ENCODE results near the gene AMOT. TPM values are rescaled to one million over a fixed set of nuclear protein-coding genes. Genes with fewer than 3 reads are reported as not detected.

AMOT gene
- total and polyA plus RNA-seq, 2 donors: 8.8 to 29.2 TPM

- no peak overlapping the region for H3K27ac ChIP-seq (ENCODE audit: low read depth)
- no peaks in the 10 kb centered on the region for H3K36me3 ChIP-seq (ENCODE audit: insufficient read depth)
- no peak overlapping the region for H3K4me3 ChIP-seq (ENCODE audit: low read depth, low read length)
- 59% methylated on average over 3 of the region's 3 CpGs for WGBS
- no peaks in the 10 kb centered on the region for H3K4me1 ChIP-seq (ENCODE audit: insufficient read depth)
- no peak for DNase-seq (ENCODE audit: extremely low spot score)
Measured at GRCh38 chrX:112769034-112769433, 71.6 kb downstream of the AMOT start.

- no peak for DNase-seq (ENCODE audit: extremely low spot score)
- no peak overlapping the region for H3K27ac ChIP-seq (ENCODE audit: low read depth)
- 95% methylated on average over 2 of the region's 2 CpGs for WGBS
- no peaks in the 10 kb centered on the region for H3K4me1 ChIP-seq (ENCODE audit: insufficient read depth)
- no peaks in the 10 kb centered on the region for H3K36me3 ChIP-seq (ENCODE audit: insufficient read depth)
- no peak overlapping the region for H3K4me3 ChIP-seq (ENCODE audit: low read depth, low read length)
Measured at GRCh38 chrX:112768563-112768962, 72.1 kb downstream of the AMOT start.

GRCh38 chrX:112766774-112767173 lies 73.9 kb downstream of the AMOT start:
- no peak overlapping the region for H3K27ac ChIP-seq (ENCODE audit: low read depth)
- 98% methylated on average over 2 of the region's 2 CpGs for WGBS

GRCh38 chrX:112761242-112762207 lies 79.1 kb downstream of the AMOT start:
- DNase-seq (ENCODE audit: extremely low spot score): no peak
- Histone ChIP-seq H3K27ac (ENCODE audit: low read depth) (no peak overlapping the region), H3K4me3 (ENCODE audit: low read depth, low read length) (no peak overlapping the region), H3K36me3 (ENCODE audit: insufficient read depth) (no peaks in the 10 kb centered on the region), H3K4me1 (ENCODE audit: insufficient read depth) (no peaks in the 10 kb centered on the region)
- 87% methylated on average over 7 of the region's 7 CpGs for WGBS

More at GRCh38 chrX:112766774-112767173, 73.9 kb downstream of the AMOT start:
- Histone ChIP-seq H3K4me1 (ENCODE audit: insufficient read depth) (no peaks in the 10 kb centered on the region), H3K4me3 (ENCODE audit: low read depth, low read length) (no peak overlapping the region), H3K36me3 (ENCODE audit: insufficient read depth) (no peaks in the 10 kb centered on the region)
- no peak for DNase-seq (ENCODE audit: extremely low spot score)

- H3K4me3 ChIP-seq (ENCODE audit: low read depth, low read length): no peak overlapping the region
- WGBS: 45% methylated on average over 2 of the region's 2 CpGs
- H3K4me1 ChIP-seq (ENCODE audit: insufficient read depth): no peaks in the 10 kb centered on the region
- DNase-seq (ENCODE audit: extremely low spot score): no peak
- no peaks in the 10 kb centered on the region for H3K36me3 ChIP-seq (ENCODE audit: insufficient read depth)
- H3K27ac ChIP-seq (ENCODE audit: low read depth): no peak overlapping the region
Measured at GRCh38 chrX:112760697-112761096, 79.9 kb downstream of the AMOT start.

GRCh38 chrX:112759966-112760365 lies 80.7 kb downstream of the AMOT start:
- H3K27ac ChIP-seq (ENCODE audit: low read depth): no peak overlapping the region
- no peak for DNase-seq (ENCODE audit: extremely low spot score)
- no peaks in the 10 kb centered on the region for H3K36me3 ChIP-seq (ENCODE audit: insufficient read depth)
- WGBS: 62% methylated on average over 2 of the region's 2 CpGs
- no peaks in the 10 kb centered on the region for H3K4me1 ChIP-seq (ENCODE audit: insufficient read depth)
- no peak overlapping the region for H3K4me3 ChIP-seq (ENCODE audit: low read depth, low read length)

GRCh38 chrX:112759512-112759911 lies 81.1 kb downstream of the AMOT start:
- Histone ChIP-seq H3K4me3 (ENCODE audit: low read depth, low read length) (no peak overlapping the region), H3K27ac (ENCODE audit: low read depth) (no peak overlapping the region), H3K36me3 (ENCODE audit: insufficient read depth) (no peaks in the 10 kb centered on the region), H3K4me1 (ENCODE audit: insufficient read depth) (no peaks in the 10 kb centered on the region)
- 76% methylated on average over 3 of the region's 3 CpGs for WGBS
- no peak for DNase-seq (ENCODE audit: extremely low spot score)

GRCh38 chrX:112757946-112758345 lies 82.7 kb downstream of the AMOT start:
- no peak overlapping the region for H3K4me3 ChIP-seq (ENCODE audit: low read depth, low read length)
- no peak for DNase-seq (ENCODE audit: extremely low spot score)
- no peaks in the 10 kb centered on the region for H3K36me3 ChIP-seq (ENCODE audit: insufficient read depth)
- H3K4me1 ChIP-seq (ENCODE audit: insufficient read depth): no peaks in the 10 kb centered on the region
- WGBS: 92% methylated on average over 4 of the region's 4 CpGs
- no peak overlapping the region for H3K27ac ChIP-seq (ENCODE audit: low read depth)

- Histone ChIP-seq H3K4me1 (ENCODE audit: insufficient read depth) (no peaks in the 10 kb centered on the region), H3K4me3 (ENCODE audit: low read depth, low read length) (no peak overlapping the region), H3K27ac (ENCODE audit: low read depth) (no peak overlapping the region), H3K36me3 (ENCODE audit: insufficient read depth) (no peaks in the 10 kb centered on the region)
- DNase-seq (ENCODE audit: extremely low spot score): no peak
- 83% methylated on average over 1 of the region's 1 CpG for WGBS
Measured at GRCh38 chrX:112753116-112753515, 87.5 kb downstream of the AMOT start.

- no peak overlapping the region for H3K27ac ChIP-seq (ENCODE audit: low read depth)
- H3K4me1 ChIP-seq (ENCODE audit: insufficient read depth): no peaks in the 10 kb centered on the region
- H3K4me3 ChIP-seq (ENCODE audit: low read depth, low read length): no peak overlapping the region
- DNase-seq (ENCODE audit: extremely low spot score): no peak
- WGBS: 73% methylated on average over 2 of the region's 2 CpGs
- H3K36me3 ChIP-seq (ENCODE audit: insufficient read depth): no peaks in the 10 kb centered on the region
Measured at GRCh38 chrX:112751076-112751475, 89.6 kb downstream of the AMOT start.

- Histone ChIP-seq H3K36me3 (ENCODE audit: insufficient read depth) (no peaks in the 10 kb centered on the region), H3K27ac (ENCODE audit: low read depth) (no peak overlapping the region), H3K4me1 (ENCODE audit: insufficient read depth) (no peaks in the 10 kb centered on the region), H3K4me3 (ENCODE audit: low read depth, low read length) (no peak overlapping the region)
- WGBS: 60% methylated on average over 4 of the region's 4 CpGs
- DNase-seq (ENCODE audit: extremely low spot score): no peak
Measured at GRCh38 chrX:112746812-112747595, 93.6 kb downstream of the AMOT start.

GRCh38 chrX:112738347-112739033 lies 102.1 kb downstream of the AMOT start:
- Histone ChIP-seq H3K4me3 (ENCODE audit: low read depth, low read length) (no peak overlapping the region), H3K4me1 (ENCODE audit: insufficient read depth) (no peaks in the 10 kb centered on the region), H3K27ac (ENCODE audit: low read depth) (no peak overlapping the region), H3K36me3 (ENCODE audit: insufficient read depth) (no peaks in the 10 kb centered on the region)
- DNase-seq (ENCODE audit: extremely low spot score): no peak
- WGBS: 91% methylated on average over 5 of the region's 5 CpGs

GRCh38 chrX:112736310-112736709 lies 104.3 kb downstream of the AMOT start:
- Histone ChIP-seq H3K4me1 (ENCODE audit: insufficient read depth) (no peaks in the 10 kb centered on the region), H3K36me3 (ENCODE audit: insufficient read depth) (no peaks in the 10 kb centered on the region), H3K4me3 (ENCODE audit: low read depth, low read length) (no peak overlapping the region), H3K27ac (ENCODE audit: low read depth) (no peak overlapping the region)
- WGBS: 95% methylated on average over 3 of the region's 3 CpGs
- no peak for DNase-seq (ENCODE audit: extremely low spot score)
